Brain microvascular endothelial cell (primary cell): ENCODE results near the gene TSSC4.
A peak's percentile ranks its signal among the peaks of the same experiment; 100 is the strongest.

Source experiments
- DNase-seq: peaks from one replicate; pipeline ENCODE4 v3.0.0-alpha.2; 2020
- H3K27ac ChIP-seq: fragments of 250-450 bp; sonication (Bioruptor Pico); 2 replicates; pipeline ENCODE4 v1.5.1; 2020; ENCODE audit warnings: mild to moderate bottlenecking, moderate library complexity
- H3K27me3 ChIP-seq: fragments of 250-450 bp; sonication (Bioruptor Pico); replicated peaks from 2 replicates; pipeline ENCODE4 v1.5.1; 2020; ENCODE audit warnings: mild to moderate bottlenecking
- H3K36me3 ChIP-seq: fragments of 250-450 bp; sonication (Bioruptor Pico); replicated peaks from 2 replicates; pipeline ENCODE4 v1.5.1; 2020; ENCODE audit warnings: mild to moderate bottlenecking
- H3K4me3 ChIP-seq: 2 replicates; pipeline ENCODE4 v1.5.1; 2011; ENCODE audit warnings: low read depth, mild to moderate bottlenecking, control low read depth, low read length, moderate library complexity
- in situ Hi-C: cut with HindIII; loops from 2 replicates; pipeline ENCODE4 v1.10.0; 2017; ENCODE audit warnings: low sequenced_read_pairs, low pct_ligation_motif_present
- TF ChIP-seq, protein P1 (sequence below): IDR thresholded peaks from 2 replicates; pipeline ENCODE4 v1.5.1; 2011; ENCODE audit warnings: low read depth, mild to moderate bottlenecking, moderate library complexity, low read length, control low read depth, inconsistent platforms; ENCODE audit errors: missing control alignments

The TSSC4 gene

GRCh38 chr11:2379466-2380174 is 20.9 kb upstream of the TSSC4 start:
- no peaks in the 10 kb centered on the region for H3K36me3 ChIP-seq
- DNase-seq: no peak
- no peaks in the 10 kb centered on the region for H3K27me3 ChIP-seq
- in situ Hi-C loops: no loop called here
- H3K4me3 ChIP-seq: peak overlapping the region; percentile 84
- TF ChIP-seq, protein P1, sequence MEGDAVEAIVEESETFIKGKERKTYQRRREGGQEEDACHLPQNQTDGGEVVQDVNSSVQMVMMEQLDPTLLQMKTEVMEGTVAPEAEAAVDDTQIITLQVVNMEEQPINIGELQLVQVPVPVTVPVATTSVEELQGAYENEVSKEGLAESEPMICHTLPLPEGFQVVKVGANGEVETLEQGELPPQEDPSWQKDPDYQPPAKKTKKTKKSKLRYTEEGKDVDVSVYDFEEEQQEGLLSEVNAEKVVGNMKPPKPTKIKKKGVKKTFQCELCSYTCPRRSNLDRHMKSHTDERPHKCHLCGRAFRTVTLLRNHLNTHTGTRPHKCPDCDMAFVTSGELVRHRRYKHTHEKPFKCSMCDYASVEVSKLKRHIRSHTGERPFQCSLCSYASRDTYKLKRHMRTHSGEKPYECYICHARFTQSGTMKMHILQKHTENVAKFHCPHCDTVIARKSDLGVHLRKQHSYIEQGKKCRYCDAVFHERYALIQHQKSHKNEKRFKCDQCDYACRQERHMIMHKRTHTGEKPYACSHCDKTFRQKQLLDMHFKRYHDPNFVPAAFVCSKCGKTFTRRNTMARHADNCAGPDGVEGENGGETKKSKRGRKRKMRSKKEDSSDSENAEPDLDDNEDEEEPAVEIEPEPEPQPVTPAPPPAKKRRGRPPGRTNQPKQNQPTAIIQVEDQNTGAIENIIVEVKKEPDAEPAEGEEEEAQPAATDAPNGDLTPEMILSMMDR: no peak
- H3K27ac ChIP-seq: no peak overlapping the region

- no peaks in the 10 kb centered on the region for H3K27me3 ChIP-seq
- in situ Hi-C loops: no loop called here
- H3K36me3 ChIP-seq: no peaks in the 10 kb centered on the region
- DNase-seq: no peak
- H3K27ac ChIP-seq: no peak overlapping the region
- no peak overlapping the region for H3K4me3 ChIP-seq
- TF ChIP-seq, protein P1: no peak
Observed at GRCh38 chr11:2380396-2380795, 20.2 kb upstream of the TSSC4 start.

GRCh38 chr11:2380807-2381350 is 19.7 kb upstream of the TSSC4 start:
- Histone ChIP-seq H3K27ac (no peak overlapping the region), H3K36me3 (no peaks in the 10 kb centered on the region), H3K27me3 (no peaks in the 10 kb centered on the region), H3K4me3 (no peak overlapping the region)
- in situ Hi-C loops: no loop called here
- DNase-seq: no peak
- TF ChIP-seq, protein P1: no peak

DNA sequence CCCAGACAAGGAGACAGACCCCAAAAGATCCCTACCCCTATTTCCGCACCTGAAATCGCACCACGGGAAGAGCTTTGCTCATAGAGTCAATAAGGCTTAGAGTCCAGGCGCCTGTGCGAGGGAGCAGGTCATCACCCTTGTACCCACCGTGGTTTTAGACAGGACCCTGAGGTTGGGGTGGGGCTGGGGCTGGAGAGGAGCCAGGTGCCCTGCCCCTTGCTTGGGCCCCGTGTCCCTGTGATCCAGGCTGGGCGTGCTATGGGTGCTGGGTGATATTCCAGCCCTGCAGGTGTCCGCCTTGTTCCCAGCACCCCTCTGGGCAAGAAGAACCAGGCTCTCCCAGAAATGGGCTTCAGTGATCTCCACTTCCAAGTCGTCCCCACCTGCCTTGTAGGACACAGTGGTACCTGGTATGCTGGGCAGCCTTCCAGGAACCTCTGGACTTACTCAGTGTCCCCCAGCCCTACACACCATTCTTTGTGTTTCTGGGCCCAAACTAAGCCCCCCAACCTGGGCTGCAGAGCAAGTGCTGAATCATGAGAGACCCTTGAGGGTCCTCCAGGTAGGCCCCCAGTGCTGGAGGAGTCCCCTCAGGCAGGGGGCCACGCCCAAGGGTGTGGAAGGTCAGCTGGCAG is 18.9 kb upstream of the TSSC4 start:
- Histone ChIP-seq H3K27ac (no peak overlapping the region), H3K27me3 (no peaks in the 10 kb centered on the region), H3K36me3 (no peaks in the 10 kb centered on the region), H3K4me3 (no peak overlapping the region)
- TF ChIP-seq, protein P1: no peak
- in situ Hi-C loops: no loop called here
- no peak for DNase-seq

GRCh38 chr11:2382129-2382517 is 18.4 kb upstream of the TSSC4 start:
- no peak for DNase-seq
- TF ChIP-seq, protein P1: no peak
- no peaks in the 10 kb centered on the region for H3K36me3 ChIP-seq
- no peak overlapping the region for H3K4me3 ChIP-seq
- H3K27me3 ChIP-seq: no peaks in the 10 kb centered on the region
- in situ Hi-C loops: no loop called here
- no peak overlapping the region for H3K27ac ChIP-seq
